H7 (cell line): ENCODE data around the gene BSN. TPM values are rescaled to one million over a fixed set of nuclear protein-coding genes. Genes with fewer than 3 reads are reported as not detected.

ENCODE experiments used
- DNase-seq: peaks from one replicate; pipeline ENCODE4 v3.0.0; 2012
- H3K27me3 ChIP-seq: 2 replicates; pipeline ENCODE4 v1.6.0; 2011; ENCODE audit warnings: mild to moderate bottlenecking, low read length; ENCODE audit not compliant: control insufficient read depth, insufficient read depth
- H3K36me3 ChIP-seq: replicated peaks from 2 replicates; pipeline ENCODE4 v1.5.1; 2011; ENCODE audit warnings: low read length; ENCODE audit not compliant: control insufficient read depth, insufficient read depth
- H3K4me3 ChIP-seq: 2 replicates; pipeline ENCODE4 v1.5.1; 2011; ENCODE audit warnings: low read depth, mild to moderate bottlenecking, control low read depth, low read length, moderate library complexity; ENCODE audit not compliant: insufficient read depth
- total RNA-seq: library from RNA; depleted of rRNA; stranded (reverse); fragments of >200 nt; shearing (Covaris generic); gene quantifications from 2 replicates; pipeline ENCODE4 v1.2.3, GENCODE V29; 2014

Gene BSN
- total RNA-seq, 1 experiment from 2014 or later = 1.1 TPM

DNA sequence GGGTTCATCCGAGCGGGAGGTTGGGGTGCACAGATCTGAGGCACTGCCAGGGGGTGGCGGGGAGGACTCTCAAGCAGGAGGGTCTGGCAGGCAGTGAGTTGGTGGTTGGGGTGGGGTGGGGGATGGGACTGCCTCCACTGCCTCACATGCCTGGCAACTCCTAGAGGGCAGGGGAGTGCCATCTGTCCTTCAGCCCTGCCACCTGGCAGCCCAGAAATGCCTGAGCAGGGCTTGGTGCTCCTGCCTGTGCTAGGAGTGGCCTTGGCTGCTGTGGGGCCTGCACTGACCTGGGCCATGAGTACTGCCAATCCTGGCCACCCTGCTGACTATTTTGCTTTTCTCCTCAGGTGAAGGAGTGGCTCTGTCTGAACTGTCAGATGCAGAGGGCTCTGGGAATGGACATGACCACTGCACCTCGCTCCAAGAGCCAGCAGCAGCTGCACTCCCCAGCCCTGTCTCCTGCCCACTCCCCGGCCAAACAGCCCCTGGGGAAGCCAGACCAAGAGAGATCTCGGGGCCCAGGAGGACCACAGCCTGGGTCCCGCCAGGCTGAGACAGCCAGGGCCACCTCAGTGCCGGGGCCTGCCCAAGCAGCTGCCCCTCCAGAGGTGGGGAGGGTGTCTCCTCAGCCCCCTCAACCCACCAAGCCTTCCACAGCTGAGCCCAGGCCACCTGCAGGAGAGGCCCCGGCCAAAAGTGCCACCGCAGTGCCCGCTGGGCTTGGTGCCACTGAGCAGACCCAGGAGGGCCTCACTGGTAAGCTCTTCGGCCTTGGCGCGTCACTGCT lies 87.8 kb downstream of the BSN start:
- H3K27me3 ChIP-seq = no peaks in the 10 kb centered on the region
- no peak overlapping the region for H3K4me3 ChIP-seq
- DNase-seq = no peak
- H3K36me3 ChIP-seq = no peaks in the 10 kb centered on the region

- DNase-seq = no peak
- Histone ChIP-seq H3K36me3 (no peaks in the 10 kb centered on the region), H3K4me3 (no peak overlapping the region), H3K27me3 (no peaks in the 10 kb centered on the region)
These were observed 88.5 kb downstream of the BSN start for GRCh38 chr3:49642708-49643145.

DNA sequence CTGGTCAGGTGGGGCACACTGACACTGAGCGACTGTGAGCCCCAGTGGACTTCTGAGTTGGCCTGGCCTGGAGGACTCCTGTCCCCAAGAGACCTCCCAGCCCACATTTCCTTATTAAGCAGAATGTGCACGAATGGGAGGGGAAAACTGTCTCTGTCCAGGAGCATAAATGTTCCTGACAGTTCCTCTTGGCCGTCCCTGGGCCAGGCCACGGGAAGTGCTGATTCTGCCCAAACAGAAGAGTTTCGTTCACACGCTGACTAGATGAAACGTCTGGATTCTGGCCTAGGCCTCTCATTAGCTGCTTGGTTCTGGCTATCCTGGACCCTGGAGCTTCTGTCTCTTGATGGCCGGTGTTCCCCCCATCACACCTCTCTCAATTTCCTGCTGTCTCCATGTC lies 90.4 kb downstream of the BSN start:
- no peak for DNase-seq
- H3K36me3 ChIP-seq = no peaks in the 10 kb centered on the region
- H3K27me3 ChIP-seq = no peaks in the 10 kb centered on the region
- H3K4me3 ChIP-seq = no peak overlapping the region

DNA sequence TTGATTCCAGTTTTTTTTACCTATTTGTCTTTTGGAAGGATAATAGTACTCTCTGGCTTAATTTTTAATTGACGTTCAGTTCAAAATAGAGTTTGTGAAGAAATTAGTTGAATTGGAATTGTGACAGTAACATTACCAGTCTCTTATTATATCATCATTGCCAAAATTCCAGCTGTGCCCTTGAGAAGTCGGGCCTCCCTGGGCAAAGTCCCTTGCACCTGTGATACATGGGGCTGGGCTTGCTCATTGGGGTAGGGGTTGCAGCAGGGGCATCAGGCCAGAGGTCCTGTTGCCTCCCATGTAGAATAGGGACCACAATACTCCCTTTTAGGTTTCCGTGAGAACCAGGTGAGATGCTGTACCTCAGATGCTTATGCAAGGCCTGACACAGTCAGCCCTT lies 92.0 kb downstream of the BSN start:
- Histone ChIP-seq H3K36me3 (no peaks in the 10 kb centered on the region), H3K27me3 (no peaks in the 10 kb centered on the region), H3K4me3 (no peak overlapping the region)
- DNase-seq = no peak

DNA sequence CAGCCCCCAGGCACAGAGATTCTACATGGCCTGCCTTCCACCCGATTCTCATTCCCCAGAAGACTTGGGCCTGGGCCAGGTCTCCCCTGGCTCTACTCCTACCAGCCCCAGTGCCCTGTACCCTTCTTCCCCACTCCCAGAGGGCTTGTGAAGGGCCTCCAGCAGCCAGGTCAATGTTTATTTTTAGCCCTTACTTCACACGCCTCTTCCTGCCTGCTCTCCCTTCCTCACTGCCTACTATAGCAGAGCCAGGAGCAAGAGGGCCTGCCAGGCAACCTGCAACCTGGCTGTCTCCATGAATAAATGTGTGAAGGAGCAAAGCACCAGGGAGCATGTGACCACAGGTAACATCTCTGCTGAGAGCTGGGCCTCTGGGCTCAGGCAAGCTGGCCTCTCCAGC lies 93.5 kb downstream of the BSN start:
- DNase-seq = no peak
- Histone ChIP-seq H3K27me3 (no peaks in the 10 kb centered on the region), H3K36me3 (no peaks in the 10 kb centered on the region), H3K4me3 (no peak overlapping the region)

DNA sequence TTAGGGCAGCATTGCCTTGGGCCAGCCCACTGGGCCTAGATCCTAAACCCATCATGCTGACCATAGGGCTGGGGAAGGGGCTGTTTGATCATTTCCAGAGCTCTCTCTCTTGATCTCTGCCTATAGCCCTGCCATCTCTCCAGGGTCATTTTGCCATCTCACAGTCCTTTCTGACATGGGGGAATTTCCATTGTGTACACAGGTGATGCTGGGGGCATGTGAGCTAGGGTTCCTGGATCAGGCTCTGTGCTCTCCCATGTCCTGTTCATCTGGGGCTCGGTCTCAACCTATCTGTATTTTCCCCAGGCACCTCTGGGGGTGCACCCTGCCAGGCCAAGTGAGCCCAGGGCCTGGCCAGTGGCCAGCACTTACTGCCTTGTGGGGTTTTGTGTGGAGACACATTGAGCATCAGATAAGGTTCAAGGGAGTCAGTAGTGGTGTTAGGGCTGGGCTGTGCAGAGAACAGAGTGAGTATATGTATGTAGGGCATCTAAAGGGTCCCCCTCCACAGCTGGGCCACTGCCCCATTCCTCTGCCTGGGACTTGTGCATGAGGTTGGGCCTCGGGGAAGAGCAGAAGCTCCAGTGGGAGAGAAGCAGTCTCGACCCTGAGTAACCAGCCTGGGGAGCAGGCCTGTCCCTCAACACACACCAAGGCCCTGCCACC lies 94.2 kb downstream of the BSN start:
- H3K4me3 ChIP-seq = no peak overlapping the region
- H3K27me3 ChIP-seq = no peaks in the 10 kb centered on the region
- DNase-seq = no peak
- no peaks in the 10 kb centered on the region for H3K36me3 ChIP-seq

- Histone ChIP-seq H3K27me3 (no peaks in the 10 kb centered on the region), H3K4me3 (no peak overlapping the region), H3K36me3 (no peaks in the 10 kb centered on the region)
- DNase-seq = no peak
These were observed 95.3 kb downstream of the BSN start for GRCh38 chr3:49649576-49649975.

GRCh38 chr3:49650177-49650576 lies 95.9 kb downstream of the BSN start:
- Histone ChIP-seq H3K36me3 (no peaks in the 10 kb centered on the region), H3K27me3 (no peaks in the 10 kb centered on the region), H3K4me3 (no peak overlapping the region)
- no peak for DNase-seq

- no peaks in the 10 kb centered on the region for H3K27me3 ChIP-seq
- DNase-seq = peak; percentile 54
- no peaks in the 10 kb centered on the region for H3K36me3 ChIP-seq
- no peak overlapping the region for H3K4me3 ChIP-seq
These were observed 96.4 kb downstream of the BSN start for GRCh38 chr3:49650637-49651036.

DNA sequence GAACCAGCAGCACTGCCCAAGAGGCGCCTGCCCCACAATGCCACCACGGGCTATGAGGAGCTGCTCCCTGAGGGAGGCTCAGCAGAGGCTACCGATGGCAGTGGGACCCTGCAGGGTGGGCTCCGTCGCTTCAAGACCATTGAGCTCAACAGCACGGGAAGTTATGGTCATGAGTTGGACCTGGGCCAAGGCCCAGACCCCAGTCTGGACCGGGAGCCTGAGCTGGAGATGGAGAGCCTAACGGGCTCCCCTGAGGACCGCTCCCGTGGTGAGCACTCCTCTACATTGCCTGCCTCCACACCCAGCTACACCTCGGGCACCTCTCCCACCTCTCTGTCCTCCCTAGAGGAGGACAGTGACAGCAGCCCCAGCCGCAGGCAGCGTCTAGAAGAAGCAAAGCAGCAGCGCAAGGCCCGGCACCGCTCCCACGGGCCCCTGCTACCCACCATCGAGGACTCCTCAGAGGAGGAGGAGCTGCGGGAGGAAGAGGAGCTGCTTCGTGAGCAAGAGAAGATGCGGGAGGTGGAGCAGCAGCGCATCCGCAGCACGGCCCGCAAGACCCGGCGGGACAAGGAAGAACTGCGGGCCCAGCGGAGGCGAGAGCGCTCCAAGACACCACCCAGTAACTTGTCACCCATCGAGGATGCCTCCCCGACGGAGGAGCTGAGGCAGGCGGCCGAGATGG lies 98.1 kb downstream of the BSN start:
- Histone ChIP-seq H3K27me3 (no peaks in the 10 kb centered on the region), H3K36me3 (no peaks in the 10 kb centered on the region), H3K4me3 (no peak overlapping the region)
- peak; percentile 46 for DNase-seq

- no peak for DNase-seq
- Histone ChIP-seq H3K36me3 (no peaks in the 10 kb centered on the region), H3K4me3 (no peak overlapping the region), H3K27me3 (no peaks in the 10 kb centered on the region)
These were observed 98.7 kb downstream of the BSN start for GRCh38 chr3:49652903-49653415.

GRCh38 chr3:49653621-49654020 lies 99.3 kb downstream of the BSN start:
- DNase-seq = no peak
- H3K4me3 ChIP-seq = no peak overlapping the region
- H3K27me3 ChIP-seq = no peaks in the 10 kb centered on the region
- H3K36me3 ChIP-seq = no peaks in the 10 kb centered on the region

DNA sequence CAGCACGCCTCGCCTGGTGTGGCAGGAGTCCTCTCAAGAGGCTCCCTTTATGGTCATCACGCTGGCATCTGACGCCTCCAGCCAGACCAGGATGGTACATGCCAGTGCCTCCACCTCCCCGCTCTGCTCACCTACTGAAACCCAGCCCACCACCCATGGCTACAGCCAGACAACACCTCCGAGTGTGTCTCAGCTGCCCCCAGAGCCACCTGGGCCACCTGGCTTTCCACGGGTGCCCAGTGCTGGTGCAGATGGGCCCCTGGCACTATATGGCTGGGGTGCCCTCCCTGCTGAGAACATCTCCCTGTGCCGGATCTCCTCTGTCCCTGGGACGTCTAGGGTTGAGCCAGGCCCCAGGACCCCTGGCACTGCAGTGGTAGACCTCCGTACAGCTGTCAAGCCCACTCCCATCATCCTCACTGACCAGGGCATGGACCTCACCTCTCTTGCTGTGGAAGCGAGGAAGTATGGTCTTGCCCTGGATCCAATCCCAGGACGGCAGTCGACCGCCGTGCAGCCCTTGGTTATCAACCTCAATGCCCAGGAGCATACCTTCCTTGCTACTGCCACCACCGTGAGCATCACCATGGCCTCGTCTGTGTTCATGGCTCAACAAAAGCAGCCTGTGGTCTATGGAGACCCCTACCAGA lies 100.0 kb downstream of the BSN start:
- Histone ChIP-seq H3K4me3 (no peak overlapping the region), H3K27me3 (no peaks in the 10 kb centered on the region), H3K36me3 (no peaks in the 10 kb centered on the region)
- no peak for DNase-seq

DNA sequence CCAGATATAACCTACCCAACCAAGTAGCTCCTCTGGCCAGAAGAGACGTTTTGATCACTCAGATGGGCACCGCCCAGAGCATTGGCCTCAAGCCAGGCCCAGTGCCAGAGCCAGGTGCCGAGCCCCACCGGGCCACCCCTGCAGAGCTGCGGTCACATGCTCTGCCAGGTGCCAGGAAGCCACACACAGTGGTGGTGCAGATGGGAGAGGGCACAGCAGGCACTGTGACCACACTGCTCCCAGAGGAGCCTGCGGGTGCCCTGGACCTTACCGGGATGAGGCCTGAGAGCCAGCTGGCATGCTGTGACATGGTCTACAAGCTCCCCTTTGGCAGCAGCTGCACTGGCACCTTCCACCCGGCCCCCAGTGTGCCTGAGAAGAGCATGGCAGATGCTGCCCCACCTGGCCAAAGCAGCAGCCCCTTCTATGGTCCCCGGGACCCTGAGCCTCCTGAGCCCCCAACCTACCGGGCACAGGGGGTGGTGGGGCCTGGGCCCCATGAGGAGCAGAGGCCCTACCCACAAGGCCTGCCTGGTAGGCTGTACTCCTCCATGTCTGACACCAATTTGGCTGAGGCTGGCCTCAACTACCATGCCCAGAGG lies 100.8 kb downstream of the BSN start:
- no peaks in the 10 kb centered on the region for H3K27me3 ChIP-seq
- DNase-seq = no peak
- H3K36me3 ChIP-seq = no peaks in the 10 kb centered on the region
- H3K4me3 ChIP-seq = no peak overlapping the region
